Smooth muscle cell of the coronary artery (primary cell): ENCODE results near the gene TRIM37. TPM values are rescaled to one million over a fixed set of nuclear protein-coding genes. Genes with fewer than 3 reads are reported as not detected.

ENCODE experiments used
- total RNA-seq: library from RNA; depleted of rRNA; stranded (reverse); fragments of >200 nt; gene quantifications from 2 replicates; pipeline ENCODE4 v1.2.3, GENCODE V29; 2014; ENCODE audit warnings: low replicate concordance

Gene TRIM37, protein sequence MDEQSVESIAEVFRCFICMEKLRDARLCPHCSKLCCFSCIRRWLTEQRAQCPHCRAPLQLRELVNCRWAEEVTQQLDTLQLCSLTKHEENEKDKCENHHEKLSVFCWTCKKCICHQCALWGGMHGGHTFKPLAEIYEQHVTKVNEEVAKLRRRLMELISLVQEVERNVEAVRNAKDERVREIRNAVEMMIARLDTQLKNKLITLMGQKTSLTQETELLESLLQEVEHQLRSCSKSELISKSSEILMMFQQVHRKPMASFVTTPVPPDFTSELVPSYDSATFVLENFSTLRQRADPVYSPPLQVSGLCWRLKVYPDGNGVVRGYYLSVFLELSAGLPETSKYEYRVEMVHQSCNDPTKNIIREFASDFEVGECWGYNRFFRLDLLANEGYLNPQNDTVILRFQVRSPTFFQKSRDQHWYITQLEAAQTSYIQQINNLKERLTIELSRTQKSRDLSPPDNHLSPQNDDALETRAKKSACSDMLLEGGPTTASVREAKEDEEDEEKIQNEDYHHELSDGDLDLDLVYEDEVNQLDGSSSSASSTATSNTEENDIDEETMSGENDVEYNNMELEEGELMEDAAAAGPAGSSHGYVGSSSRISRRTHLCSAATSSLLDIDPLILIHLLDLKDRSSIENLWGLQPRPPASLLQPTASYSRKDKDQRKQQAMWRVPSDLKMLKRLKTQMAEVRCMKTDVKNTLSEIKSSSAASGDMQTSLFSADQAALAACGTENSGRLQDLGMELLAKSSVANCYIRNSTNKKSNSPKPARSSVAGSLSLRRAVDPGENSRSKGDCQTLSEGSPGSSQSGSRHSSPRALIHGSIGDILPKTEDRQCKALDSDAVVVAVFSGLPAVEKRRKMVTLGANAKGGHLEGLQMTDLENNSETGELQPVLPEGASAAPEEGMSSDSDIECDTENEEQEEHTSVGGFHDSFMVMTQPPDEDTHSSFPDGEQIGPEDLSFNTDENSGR
- 42.1 and 60.4 TPM in 2 replicates for total RNA-seq

GRCh38 chr17:59106463-59107305 is at the start of gene TRIM37:
TSS of gene TRIM37 (minus strand) at chr17:59106880. CDS start at chr17:59106461, 419 bp downstream.

GRCh38 chr17:59155439-59156177 is 48.9 kb upstream of the TRIM37 start, which contains the start of gene PRR11:
TSS of gene PRR11 (plus strand) at chr17:59155746. CDS start at chr17:59169753, 14,007 bp downstream.

DNA sequence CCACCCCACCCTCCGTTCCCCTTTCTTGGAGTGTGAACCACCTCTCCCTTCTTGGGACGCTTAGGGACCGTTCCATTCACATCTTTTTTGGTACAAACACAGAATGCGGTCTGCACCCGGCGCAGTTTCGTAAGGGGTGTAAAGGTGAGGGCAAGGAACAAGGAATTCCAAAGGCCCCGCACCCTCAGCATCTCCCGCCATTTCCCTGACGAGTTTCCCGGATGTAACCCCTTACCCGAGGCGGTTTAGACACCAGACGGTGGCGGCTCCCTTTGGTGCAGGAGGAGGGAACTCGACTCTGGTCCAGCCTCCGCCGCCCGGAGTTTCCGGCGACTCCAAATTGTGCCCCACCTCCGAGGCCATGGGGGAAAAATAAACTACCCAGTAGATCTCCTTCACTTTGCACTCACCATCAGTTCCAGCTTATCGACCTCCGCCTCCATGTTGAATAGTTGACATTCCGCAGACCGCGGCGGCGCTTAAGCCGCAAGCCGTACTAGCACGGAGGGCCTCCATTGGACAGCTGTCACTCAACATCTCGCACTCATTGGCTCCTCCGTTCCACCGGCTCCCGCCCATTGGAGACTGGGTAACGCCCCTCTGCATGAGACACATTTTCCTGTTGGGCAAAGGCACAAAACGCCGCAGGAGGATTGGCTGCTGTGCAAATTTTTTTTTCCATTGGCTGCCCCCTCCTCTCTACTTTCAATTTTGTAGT is 48.2 kb upstream of the TRIM37 start, which contains the start of gene SKA2:
SKA2 (minus strand) TSS at position 466 of the 718 bp plus-strand sequence; CDS start at position 443, 23 bp downstream.

Other genes starting within 250 kb of the TRIM37 start
- gene SKA2, start 48.3 kb upstream of the TRIM37 start, total RNA-seq, result 16.6 and 60.4 TPM in 2 replicates
- 0.23 and 3.7 TPM in 2 replicates for gene PRR11, start 48.9 kb upstream of the TRIM37 start, total RNA-seq
- gene SMG8, start 103.2 kb upstream of the TRIM37 start, total RNA-seq, result 11.7 and 18.8 TPM in 2 replicates
- gene GDPD1, start 113.6 kb upstream of the TRIM37 start, total RNA-seq, result 0.35 and 2.3 TPM in 2 replicates
- gene YPEL2, start 224.8 kb upstream of the TRIM37 start, total RNA-seq, result 12.9 and 16.2 TPM in 2 replicates